ENCODE measurements around the gene AMBP.
"Not testable (repeated sequence)": the region's sequence is repeated elsewhere in the genome, so short reads cannot be mapped to it uniquely, and the experiment has no call there.

Gene AMBP

DNA sequence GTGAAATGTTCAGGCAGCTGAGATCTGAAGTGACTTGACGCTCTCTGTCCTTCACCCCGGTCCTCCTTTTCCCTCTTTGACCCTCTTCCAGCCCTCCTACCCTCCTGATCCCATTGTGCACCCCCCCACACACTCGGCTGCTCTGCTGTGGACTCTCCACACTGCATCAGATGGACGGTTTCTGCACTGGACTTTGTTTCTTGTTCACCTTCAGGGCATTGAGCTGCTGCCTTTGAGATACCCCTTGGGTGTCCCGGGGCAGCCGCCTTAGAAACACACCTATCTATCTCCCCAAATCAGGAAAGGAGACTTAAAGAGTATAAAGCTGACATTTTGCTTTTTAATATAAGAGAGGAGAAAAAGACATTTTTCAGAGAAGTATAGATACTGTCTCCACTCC lies 27.5 kb downstream of the AMBP start:
- DNase-seq, result no peak

GRCh38 chr9:114050226-114050568 lies 27.9 kb downstream of the AMBP start:
- DNase-seq, result no peak

GRCh38 chr9:114049441-114050225 lies 28.5 kb downstream of the AMBP start:
- DNase-seq, result no peak

GRCh38 chr9:114048533-114049415 lies 29.3 kb downstream of the AMBP start:
- no peak for DNase-seq

- no peak for DNase-seq
These were observed 30.4 kb downstream of the AMBP start for GRCh38 chr9:114047717-114048116.

GRCh38 chr9:114046875-114047274 lies 31.2 kb downstream of the AMBP start:
- DNase-seq, result no peak

DNA sequence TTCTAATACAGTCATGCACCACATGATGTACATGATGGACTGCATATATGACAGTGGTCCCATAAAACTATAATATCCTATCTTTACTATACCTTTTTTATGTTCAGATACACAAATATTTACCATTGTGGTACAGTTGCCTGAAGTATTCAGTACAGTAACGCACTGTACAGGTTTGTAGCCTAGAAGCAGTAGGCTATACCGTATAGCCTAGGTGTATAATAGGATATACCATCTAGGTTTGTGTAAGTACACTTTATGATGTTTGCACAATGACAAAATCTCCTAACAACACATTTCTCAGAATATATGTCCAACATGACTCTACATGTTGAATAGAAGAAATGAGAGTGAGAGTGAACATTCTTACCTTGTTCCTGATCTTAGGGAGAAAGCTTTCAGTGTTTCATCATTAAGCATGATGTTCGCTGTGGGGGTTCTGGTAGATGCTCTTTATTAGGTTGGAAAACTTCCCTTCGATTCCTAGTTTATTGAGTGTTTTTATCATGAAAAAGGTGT lies 31.8 kb downstream of the AMBP start:
- DNase-seq, result no peak

DNA sequence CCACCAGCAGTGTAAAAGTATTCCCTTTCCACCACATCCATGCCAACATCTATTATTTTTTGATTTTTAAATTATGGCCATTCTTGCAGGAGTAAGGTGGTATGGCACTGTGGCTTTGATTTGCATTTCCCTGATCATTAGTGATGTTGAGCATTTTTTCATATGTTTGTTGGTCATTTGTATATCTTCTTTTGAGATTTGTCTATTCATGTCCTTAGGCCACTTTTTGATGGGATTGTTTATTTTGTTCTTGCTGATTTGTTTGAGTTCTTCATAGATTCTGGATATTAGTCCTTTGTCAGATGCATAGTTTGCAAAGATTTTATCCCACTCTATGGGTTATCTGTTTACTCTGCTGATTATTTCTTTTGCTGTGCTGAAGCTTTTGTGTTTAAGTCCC lies 34.4 kb downstream of the AMBP start:
- DNase-seq, result not testable (repeated sequence)

- DNase-seq, result no peak
These were observed 38.6 kb downstream of the AMBP start for GRCh38 chr9:114039484-114039883.

GRCh38 chr9:114038724-114039313 lies 39.3 kb downstream of the AMBP start:
- DNase-seq, result no peak

DNA sequence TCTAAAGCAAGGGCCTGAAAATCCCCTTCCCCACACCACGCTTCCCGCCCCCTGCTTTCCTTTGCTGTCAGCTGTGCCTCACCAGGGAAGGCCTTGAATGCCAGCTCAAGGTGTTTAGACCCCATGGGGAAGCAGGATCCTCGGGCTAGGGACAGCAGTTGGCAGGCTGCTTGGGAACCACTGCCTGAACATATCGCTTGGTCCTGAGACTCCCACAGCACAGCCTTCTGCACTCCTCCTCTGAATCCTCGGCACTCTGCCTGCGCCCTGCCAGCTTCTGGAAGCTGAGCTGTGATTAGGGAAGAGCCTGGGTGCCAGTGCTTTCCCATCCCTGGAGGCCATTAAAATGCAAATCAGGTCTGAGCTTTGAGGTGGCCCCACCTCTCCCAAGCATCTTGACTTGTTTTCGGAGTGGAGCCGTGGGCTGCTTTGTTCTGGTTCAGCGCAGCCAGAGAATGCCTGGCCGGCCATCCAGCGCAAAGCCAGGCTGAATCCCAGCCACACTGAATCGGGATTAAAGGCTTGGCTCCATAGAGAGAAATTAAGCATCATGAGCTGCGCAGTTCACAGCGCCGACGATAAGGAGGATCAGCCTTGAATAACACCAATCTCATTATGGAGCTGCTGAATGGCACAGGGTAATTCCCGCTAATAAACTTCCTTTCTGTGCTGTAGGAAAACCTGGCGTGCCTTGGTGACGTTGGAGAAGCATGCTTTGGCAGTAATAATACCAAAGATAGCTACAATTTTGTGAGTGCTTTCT lies 40.0 kb downstream of the AMBP start:
- DNase-seq, result no peak

GRCh38 chr9:114037249-114037648 lies 40.9 kb downstream of the AMBP start:
- DNase-seq, result no peak

DNA sequence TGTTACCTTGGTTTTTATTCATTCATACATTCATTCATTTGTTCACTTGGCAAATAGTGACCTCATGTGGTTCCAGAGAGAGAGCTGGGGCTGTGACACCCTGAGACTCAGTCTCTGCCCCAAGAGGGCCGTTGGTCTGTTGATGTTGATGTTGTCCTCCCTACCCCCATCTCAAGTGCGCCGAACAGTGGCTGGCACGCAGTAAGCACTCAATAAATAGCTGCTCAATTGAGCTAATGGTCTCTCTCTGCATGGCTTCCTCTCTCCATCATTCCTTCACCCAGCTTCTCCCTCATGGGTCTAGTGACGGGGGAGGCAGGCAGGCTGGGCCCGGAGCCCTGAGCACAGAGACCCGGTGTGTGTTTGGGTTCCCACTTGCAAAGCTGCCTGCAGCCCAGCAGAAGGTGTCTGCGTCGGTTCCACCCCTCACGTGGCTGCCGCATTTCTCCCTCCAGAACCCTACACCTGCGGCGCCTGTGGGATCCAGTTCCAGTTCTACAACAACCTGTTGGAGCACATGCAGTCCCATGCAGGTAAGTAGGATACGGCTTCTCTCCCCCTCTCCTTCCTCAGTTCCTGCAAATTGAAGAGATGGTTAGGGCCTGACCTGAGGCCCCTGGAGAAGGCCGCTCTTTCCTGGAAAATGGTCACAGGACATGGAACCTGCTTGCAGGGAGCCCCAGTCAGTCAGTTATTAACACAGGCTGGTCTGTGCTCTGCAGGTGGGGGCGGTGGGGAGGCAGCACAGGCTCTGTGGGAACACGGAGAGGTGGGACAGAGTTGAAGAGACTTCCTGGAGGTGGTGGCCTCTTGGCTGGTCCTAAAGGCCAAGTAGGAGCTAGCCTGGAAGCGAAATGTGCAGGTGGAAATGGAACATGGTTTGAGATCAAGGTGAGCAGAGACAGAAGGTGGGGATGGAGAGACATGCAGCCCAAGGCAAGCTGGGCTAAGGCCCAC lies 42.0 kb downstream of the AMBP start:
- DNase-seq, result no peak

DNA sequence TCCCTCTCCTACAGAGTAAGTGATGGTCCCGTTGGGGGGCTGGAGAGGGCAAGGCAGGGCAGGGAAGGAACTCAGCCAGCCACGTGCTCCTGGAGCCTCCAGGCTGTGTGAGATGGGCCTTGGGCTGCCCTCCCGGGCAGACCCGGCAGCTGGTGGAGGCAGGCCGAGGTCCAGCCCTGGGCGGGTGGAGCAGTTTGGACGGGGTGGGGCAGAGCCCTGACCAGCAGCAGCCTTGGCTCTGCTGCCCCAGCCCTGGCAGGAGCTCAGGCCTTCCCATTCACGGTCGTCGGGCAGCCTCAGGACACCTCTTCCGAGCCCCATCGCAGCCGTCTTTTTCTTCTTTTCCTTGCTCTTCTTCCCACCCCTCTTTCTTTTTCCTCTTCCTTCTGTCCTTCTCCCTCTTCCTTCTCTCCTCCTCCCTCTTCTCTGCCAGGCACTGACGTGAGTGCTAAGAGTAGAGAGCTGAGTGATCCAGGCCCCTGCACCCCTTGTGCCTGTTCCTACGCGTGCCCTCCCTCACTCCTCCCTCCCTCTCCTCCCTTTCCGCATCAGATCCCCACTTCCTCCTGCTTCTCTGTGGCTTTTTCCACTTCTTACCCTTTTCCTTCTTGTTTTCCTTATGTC lies 42.8 kb downstream of the AMBP start:
- no peak for DNase-seq

- no peak for DNase-seq
These were observed 43.4 kb downstream of the AMBP start for GRCh38 chr9:114034661-114035062.

GRCh38 chr9:114034196-114034595 lies 43.9 kb downstream of the AMBP start:
- no peak for DNase-seq

GRCh38 chr9:114033397-114034103 lies 44.5 kb downstream of the AMBP start:
- no peak for DNase-seq

DNA sequence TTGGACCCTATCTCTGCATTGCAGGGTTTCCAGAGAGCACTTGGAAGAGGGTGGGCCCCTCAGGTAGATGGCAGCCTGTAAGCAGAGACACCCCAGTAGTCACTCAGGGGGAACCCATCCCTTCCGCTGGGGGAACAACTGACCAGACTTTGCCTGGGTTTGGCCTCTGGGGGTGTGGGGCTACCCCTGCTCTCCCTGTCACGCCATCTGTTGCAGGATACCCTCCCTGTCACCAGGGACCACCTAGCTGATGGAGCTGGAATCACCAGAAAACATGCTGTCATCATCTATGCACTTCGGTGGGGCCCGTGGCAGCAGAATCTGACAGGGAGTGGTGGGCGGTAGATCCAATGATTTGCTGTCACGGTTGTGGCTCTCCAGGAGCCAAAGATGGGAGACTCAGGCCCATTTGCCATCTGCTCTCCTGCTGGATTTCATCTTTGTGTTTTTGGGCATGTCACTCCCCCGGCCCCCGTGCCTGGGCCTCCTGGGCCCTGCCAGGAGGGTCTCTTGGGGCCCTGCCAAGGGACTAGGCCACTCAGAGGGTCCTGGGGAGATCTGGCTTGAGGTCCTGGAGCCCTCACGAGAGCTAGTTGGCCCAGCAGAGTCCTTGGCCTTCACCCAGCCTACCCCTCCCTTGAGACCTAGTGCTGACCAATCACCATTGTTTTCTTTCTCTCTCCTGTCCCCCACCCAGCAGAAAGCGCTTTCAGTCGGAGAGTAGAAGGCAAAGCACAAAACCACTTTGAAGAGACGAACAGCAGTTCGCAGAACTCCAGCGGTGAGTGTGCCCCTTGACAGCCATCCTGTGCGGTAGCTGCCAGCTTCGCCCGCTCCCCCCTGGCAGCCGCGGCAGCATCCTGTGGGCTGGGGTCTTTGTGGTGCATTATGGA lies 45.9 kb downstream of the AMBP start:
- DNase-seq, result no peak

- no peak for DNase-seq
These were observed 47.0 kb downstream of the AMBP start for GRCh38 chr9:114031037-114031630.

Measured in effector CD8-positive, alpha-beta T cell (primary cell).